CD8-positive, alpha-beta memory T cell (primary cell): ENCODE measurements around the gene OR10G7. TPM values are rescaled to one million over a fixed set of nuclear protein-coding genes. Genes with fewer than 3 reads are reported as not detected.

Experiments used
- CTCF ChIA-PET: fragments of 350-600 bp; sonication (Branson Sonifier 250); formaldehyde crosslinking; loops from one replicate; lab custom pipeline; 2021; ENCODE audit warnings: antibody characterized with exemption; lab: Charles Lee
- POLR2A ChIA-PET: fragments of 350-600 bp; sonication (Branson Sonifier 250); formaldehyde crosslinking; loops from one replicate; lab custom pipeline; 2021; ENCODE audit warnings: antibody characterized with exemption; lab: Charles Lee
- DNase-seq, 5 donors: peaks; one replicate each; pipeline versions ENCODE4 v3.0.0 to v3.0.0-alpha.2; 2020 to 2022; ENCODE audit warnings: mixed read lengths in 1 of 5
- H3K27ac ChIP-seq: one replicate; pipeline ENCODE4 v1.7.0; 2013; ENCODE audit warnings: low read depth, mild to moderate bottlenecking, low read length, moderate library complexity
- H3K27me3 ChIP-seq: 2 replicates; pipeline ENCODE4 v1.7.0; 2013; ENCODE audit warnings: low read length, mild to moderate bottlenecking; ENCODE audit not compliant: insufficient read depth, poor library complexity, severe bottlenecking
- H3K36me3 ChIP-seq: 2 replicates; pipeline ENCODE4 v1.7.0; 2013; ENCODE audit warnings: mild to moderate bottlenecking, low read length, moderate library complexity; ENCODE audit not compliant: insufficient read depth
- H3K4me1 ChIP-seq: 2 replicates; pipeline ENCODE4 v1.7.0; 2013; ENCODE audit warnings: mild to moderate bottlenecking, low read length, moderate library complexity; ENCODE audit not compliant: insufficient read depth
- H3K4me3 ChIP-seq: 2 replicates; pipeline ENCODE4 v1.7.0; 2013; ENCODE audit warnings: mild to moderate bottlenecking, low read length
- H3K9me3 ChIP-seq: 2 replicates; pipeline ENCODE4 v1.7.0; 2013; ENCODE audit warnings: mild to moderate bottlenecking, low read length
- H3K27ac Mint-ChIP-seq, 8 donors: one replicate each; pipeline ENCODE4 v1.8.0; 2020 to 2021; ENCODE audit warnings: mixed read lengths in 8 of 8, mild to moderate bottlenecking in 6 of 8, inconsistent platforms in 3 of 8, moderate library complexity in 3 of 8
- H3K27me3 Mint-ChIP-seq, 2 donors: one replicate each; pipeline ENCODE4 v1.8.0; 2020 to 2021; ENCODE audit warnings: mixed read lengths in 2 of 2, mild to moderate bottlenecking in 1 of 2, moderate library complexity in 1 of 2
- H3K36me3 Mint-ChIP-seq, 3 donors: one replicate each; pipeline ENCODE4 v1.8.0; 2020 to 2021; ENCODE audit warnings: mixed read lengths in 3 of 3, inconsistent platforms in 1 of 3, mild to moderate bottlenecking in 1 of 3
- H3K4me1 Mint-ChIP-seq, 3 donors: one replicate each; pipeline ENCODE4 v1.8.0; 2020 to 2021; ENCODE audit warnings: mixed read lengths in 3 of 3, inconsistent platforms in 1 of 3, mild to moderate bottlenecking in 1 of 3
- H3K4me3 Mint-ChIP-seq, 7 donors: one replicate each; pipeline ENCODE4 v1.8.0; 2020 to 2021; ENCODE audit warnings: mixed read lengths in 7 of 7, mild to moderate bottlenecking in 6 of 7, moderate library complexity in 4 of 7, inconsistent platforms in 2 of 7
- H3K9me3 Mint-ChIP-seq, 5 donors: one replicate each; pipeline ENCODE4 v1.8.0; 2020 to 2022; ENCODE audit warnings: mixed read lengths in 5 of 5, mild to moderate bottlenecking in 3 of 5, moderate library complexity in 2 of 5, inconsistent platforms in 1 of 5
- polyA plus RNA-seq: library from polyadenylated mRNA; unstranded; fragments of 300-500 nt; fragmentation: Illumina TruSeq; gene quantifications from one replicate; pipeline ENCODE4 v1.2.3, GENCODE V29; 2021
- total RNA-seq, 2 experiments: library from RNA; stranded (reverse); gene quantifications; one replicate each; pipeline ENCODE4 v1.2.3, GENCODE V29; 2021

The OR10G7 gene
- total and polyA plus RNA-seq, 3 experiments from 2014 or later = not detected

- H3K36me3 Mint-ChIP-seq = no peaks in the 10 kb centered on the region
- H3K4me1 Mint-ChIP-seq = peaks cover 0 to 8% (median 4%) of the 10 kb centered on the region in 3 donors
- peak in 1 of 5 donors; percentile 19 for DNase-seq
- H3K9me3 Mint-ChIP-seq = no peaks in the 10 kb centered on the region
- H3K4me1 ChIP-seq = no peaks in the 10 kb centered on the region
- no peak overlapping the region for H3K27ac Mint-ChIP-seq
- no peak overlapping the region for H3K4me3 ChIP-seq
- no peaks in the 10 kb centered on the region for H3K27me3 ChIP-seq
- no peak overlapping the region for H3K27ac ChIP-seq
- H3K27me3 Mint-ChIP-seq = peaks cover 13 to 55% of the 10 kb centered on the region in 2 donors
- no peaks in the 10 kb centered on the region for H3K36me3 ChIP-seq
- POLR2A ChIA-PET = no interaction called here
- no peaks in the 10 kb centered on the region for H3K9me3 ChIP-seq
- peak overlapping the region in 2 of 7 donors; percentile 28 to 29 for H3K4me3 Mint-ChIP-seq
- CTCF ChIA-PET = interaction anchor here (0.9 to 1.8 kb wide), 3 partner anchors 10 to 516 kb away, joined by 3 to 5 read pairs (median 3); no protein-coding TSS in a partner anchor
Observed at GRCh38 chr11:124069429-124070401, 28.6 kb upstream of the OR10G7 start.

GRCh38 chr11:124068601-124069110, 27.5 kb upstream of the OR10G7 start:
- ChIA-PET POLR2A (no interaction called here), CTCF (no interaction called here)
- Mint-ChIP-seq H3K27me3 (peaks cover 13 to 60% of the 10 kb centered on the region in 2 donors), H3K9me3 (peaks cover 0 to 3% (median 0%) of the 10 kb centered on the region in 5 donors), H3K4me1 (peaks cover 0 to 8% (median 4%) of the 10 kb centered on the region in 3 donors), H3K36me3 (no peaks in the 10 kb centered on the region), H3K4me3 (no peak overlapping the region), H3K27ac (no peak overlapping the region)
- no peaks in the 10 kb centered on the region for H3K4me1 ChIP-seq
- H3K36me3 ChIP-seq = no peaks in the 10 kb centered on the region
- H3K27ac ChIP-seq = no peak overlapping the region
- H3K4me3 ChIP-seq = no peak overlapping the region
- H3K27me3 ChIP-seq = no peaks in the 10 kb centered on the region
- DNase-seq = no peak
- no peaks in the 10 kb centered on the region for H3K9me3 ChIP-seq

- H3K27ac Mint-ChIP-seq = no peak overlapping the region
- DNase-seq = no peak
- CTCF ChIA-PET = no interaction called here
- Histone ChIP-seq H3K4me1 (no peaks in the 10 kb centered on the region), H3K9me3 (no peaks in the 10 kb centered on the region), H3K36me3 (no peaks in the 10 kb centered on the region), H3K4me3 (no peak overlapping the region), H3K27me3 (no peaks in the 10 kb centered on the region), H3K27ac (no peak overlapping the region)
- no peak overlapping the region for H3K4me3 Mint-ChIP-seq
- H3K36me3 Mint-ChIP-seq = no peaks in the 10 kb centered on the region
- H3K4me1 Mint-ChIP-seq = no peaks in the 10 kb centered on the region
- H3K27me3 Mint-ChIP-seq = peaks cover 0 to 2% of the 10 kb centered on the region in 2 donors
- no peaks in the 10 kb centered on the region for H3K9me3 Mint-ChIP-seq
- POLR2A ChIA-PET = no interaction called here
Observed at GRCh38 chr11:124052966-124053365, 11.8 kb upstream of the OR10G7 start.

- peaks cover 0 to 2% of the 10 kb centered on the region in 2 donors for H3K27me3 Mint-ChIP-seq
- H3K27me3 ChIP-seq = no peaks in the 10 kb centered on the region
- no peak overlapping the region for H3K27ac Mint-ChIP-seq
- H3K9me3 Mint-ChIP-seq = no peaks in the 10 kb centered on the region
- H3K36me3 Mint-ChIP-seq = no peaks in the 10 kb centered on the region
- no peaks in the 10 kb centered on the region for H3K36me3 ChIP-seq
- DNase-seq = no peak
- no peak overlapping the region for H3K4me3 Mint-ChIP-seq
- ChIA-PET POLR2A (no interaction called here), CTCF (no interaction called here)
- H3K9me3 ChIP-seq = no peaks in the 10 kb centered on the region
- H3K4me3 ChIP-seq = no peak overlapping the region
- H3K4me1 ChIP-seq = no peaks in the 10 kb centered on the region
- no peak overlapping the region for H3K27ac ChIP-seq
- no peaks in the 10 kb centered on the region for H3K4me1 Mint-ChIP-seq
Observed at GRCh38 chr11:124050748-124051147, 9.6 kb upstream of the OR10G7 start.

GRCh38 chr11:124043420-124043819, 2.3 kb upstream of the OR10G7 start:
- DNase-seq = no peak
- Histone ChIP-seq H3K9me3 (no peaks in the 10 kb centered on the region), H3K4me1 (no peaks in the 10 kb centered on the region), H3K36me3 (no peaks in the 10 kb centered on the region), H3K4me3 (no peak overlapping the region), H3K27me3 (no peaks in the 10 kb centered on the region), H3K27ac (no peak overlapping the region)
- H3K27me3 Mint-ChIP-seq = no peaks in the 10 kb centered on the region
- H3K4me3 Mint-ChIP-seq = no peak overlapping the region
- H3K36me3 Mint-ChIP-seq = no peaks in the 10 kb centered on the region
- CTCF ChIA-PET = no interaction called here
- H3K9me3 Mint-ChIP-seq = peaks cover 0 to 1% (median 0%) of the 10 kb centered on the region in 5 donors
- no peaks in the 10 kb centered on the region for H3K4me1 Mint-ChIP-seq
- POLR2A ChIA-PET = no interaction called here
- H3K27ac Mint-ChIP-seq = no peak overlapping the region

GRCh38 chr11:124039557-124039956, 1.6 kb downstream of the OR10G7 start:
- H3K9me3 Mint-ChIP-seq = peaks cover 0 to 1% (median 0%) of the 10 kb centered on the region in 5 donors
- CTCF ChIA-PET = no interaction called here
- Histone ChIP-seq H3K36me3 (no peaks in the 10 kb centered on the region), H3K9me3 (no peaks in the 10 kb centered on the region), H3K4me3 (no peak overlapping the region), H3K4me1 (no peaks in the 10 kb centered on the region), H3K27me3 (no peaks in the 10 kb centered on the region), H3K27ac (no peak overlapping the region)
- H3K4me1 Mint-ChIP-seq = no peaks in the 10 kb centered on the region
- H3K27ac Mint-ChIP-seq = no peak overlapping the region
- POLR2A ChIA-PET = no interaction called here
- no peak overlapping the region for H3K4me3 Mint-ChIP-seq
- peaks cover 0 to 6% of the 10 kb centered on the region in 2 donors for H3K27me3 Mint-ChIP-seq
- no peaks in the 10 kb centered on the region for H3K36me3 Mint-ChIP-seq
- DNase-seq = no peak

- DNase-seq = no peak
- Mint-ChIP-seq H3K36me3 (no peaks in the 10 kb centered on the region), H3K4me3 (no peak overlapping the region), H3K4me1 (no peaks in the 10 kb centered on the region), H3K27me3 (peaks cover 0 to 6% of the 10 kb centered on the region in 2 donors), H3K9me3 (peaks cover 0 to 1% (median 0%) of the 10 kb centered on the region in 5 donors), H3K27ac (no peak overlapping the region)
- Histone ChIP-seq H3K27me3 (no peaks in the 10 kb centered on the region), H3K27ac (no peak overlapping the region), H3K4me1 (no peaks in the 10 kb centered on the region), H3K9me3 (no peaks in the 10 kb centered on the region), H3K36me3 (no peaks in the 10 kb centered on the region), H3K4me3 (no peak overlapping the region)
- POLR2A ChIA-PET = no interaction called here
- CTCF ChIA-PET = no interaction called here
Observed at GRCh38 chr11:124036666-124037065, 4.5 kb downstream of the OR10G7 start.

GRCh38 chr11:124026498-124026897, 14.6 kb downstream of the OR10G7 start, which contains the start of gene OR10G8:
OR10G8 (plus strand) TSS chr11:124026798; CDS start chr11:124029623, 2,825 bp downstream.
- H3K27ac Mint-ChIP-seq = no peak within 1 kb of the TSS
- no peak for DNase-seq

More at GRCh38 chr11:124026498-124026897, 14.6 kb downstream of the OR10G7 start, which contains the start of gene OR10G8:
- Histone ChIP-seq H3K4me1 (no peaks in the 10 kb centered on the region), H3K9me3 (no peaks in the 10 kb centered on the region), H3K27me3 (no peaks in the 10 kb centered on the region), H3K27ac (no peak within 1 kb of the TSS), H3K4me3 (no peak within 1 kb of the TSS), H3K36me3 (no peaks in the 10 kb centered on the region)
- Mint-ChIP-seq H3K4me3 (no peak within 1 kb of the TSS), H3K36me3 (no peaks in the 10 kb centered on the region), H3K4me1 (no peaks in the 10 kb centered on the region), H3K9me3 (peaks cover 0 to 3% (median 0%) of the 10 kb centered on the region in 5 donors), H3K27me3 (peaks cover 0 to 3% of the 10 kb centered on the region in 2 donors)
- POLR2A ChIA-PET = no interaction called here
- CTCF ChIA-PET = no interaction called here
